GM21528 (cell line): ENCODE data around the gene SOX4.

ENCODE experiments used
- ATAC-seq: cut with Tn5 transposase; IDR thresholded peaks from one replicate; pipeline ENCODE4 v1.9.1; 2021; ENCODE audit warnings: mild to moderate bottlenecking, moderate library complexity; ENCODE audit not compliant: unreplicated experiment, low FRiP score

The SOX4 gene

GRCh38 chr6:21592953-21593352 is 598 bp upstream of the SOX4 start:
- ATAC-seq, result no peak

- peak; percentile 19 for ATAC-seq
These were observed 420 bp downstream of the SOX4 start for GRCh38 chr6:21593927-21594415.

- peak; percentile 20 for ATAC-seq
These were observed 1.1 kb downstream of the SOX4 start for GRCh38 chr6:21594416-21595281.

GRCh38 chr6:21595285-21596144 is 2.0 kb downstream of the SOX4 start:
- ATAC-seq, result peak; percentile 23

- ATAC-seq, result no peak
These were observed 2.8 kb downstream of the SOX4 start for GRCh38 chr6:21596145-21596948.

GRCh38 chr6:21596949-21597682 is 3.6 kb downstream of the SOX4 start:
- ATAC-seq, result no peak

- no peak for ATAC-seq
These were observed 4.5 kb downstream of the SOX4 start for GRCh38 chr6:21597801-21598673.

- ATAC-seq, result no peak
These were observed 5.1 kb downstream of the SOX4 start for GRCh38 chr6:21598674-21599023.

GRCh38 chr6:21599051-21599696 is 5.6 kb downstream of the SOX4 start:
- ATAC-seq, result no peak

- ATAC-seq, result no peak
These were observed 7.9 kb downstream of the SOX4 start for GRCh38 chr6:21601339-21601923.

GRCh38 chr6:21601932-21602390 is 8.4 kb downstream of the SOX4 start:
- ATAC-seq, result no peak

- ATAC-seq, result no peak
These were observed 9.8 kb downstream of the SOX4 start for GRCh38 chr6:21603082-21603952.

- no peak for ATAC-seq
These were observed 10.5 kb downstream of the SOX4 start for GRCh38 chr6:21604081-21604480.

- no peak for ATAC-seq
These were observed 11.6 kb downstream of the SOX4 start for GRCh38 chr6:21605166-21605565.

GRCh38 chr6:21608601-21609000 is 15.1 kb downstream of the SOX4 start:
- ATAC-seq, result no peak

- ATAC-seq, result no peak
These were observed 16.4 kb downstream of the SOX4 start for GRCh38 chr6:21609881-21610329.

GRCh38 chr6:21610341-21610740 is 16.8 kb downstream of the SOX4 start:
- ATAC-seq, result no peak
